ENCODE measurements around the gene NFIC.
"Not testable (repeated sequence)": the region's sequence is repeated elsewhere in the genome, so short reads cannot be mapped to it uniquely, and the experiment has no call there.

NFIC gene

DNA sequence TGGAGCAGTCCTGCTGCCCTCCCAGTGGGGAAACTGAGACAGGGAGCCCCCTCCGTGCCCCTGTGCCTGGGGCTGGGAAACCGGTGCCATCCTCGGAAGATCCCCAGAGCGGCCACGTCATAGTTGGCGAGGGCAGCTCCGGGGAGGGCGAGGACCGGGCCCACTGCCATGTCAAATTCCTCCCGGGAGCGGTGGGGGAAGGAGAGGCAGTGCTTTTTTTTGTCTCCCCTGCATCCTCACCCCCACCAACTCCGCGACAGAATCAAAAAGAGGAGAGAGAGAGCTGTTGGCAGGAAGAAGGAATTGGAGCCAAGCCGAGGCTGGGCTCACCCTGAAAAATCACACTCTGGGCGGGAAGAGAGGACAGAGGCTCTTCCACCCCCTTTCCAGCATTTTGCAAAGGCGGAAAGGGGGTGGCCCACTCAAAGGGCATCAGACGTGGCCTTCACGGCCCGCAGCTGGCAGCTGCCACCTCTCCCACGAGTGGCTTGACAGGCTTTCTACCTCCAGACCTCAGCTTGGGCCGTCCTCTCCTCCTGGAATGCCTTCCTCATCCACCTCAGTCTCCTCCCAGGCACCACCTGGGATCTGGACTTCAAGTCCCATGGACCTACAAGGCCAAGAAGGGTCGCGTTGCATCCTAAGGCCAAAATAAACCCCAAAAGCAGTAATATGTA lies 19.6 kb upstream of the NFIC start:
- Histone ChIP-seq H3K36me3 (no peaks in the 10 kb centered on the region), H3K4me3 (ENCODE audit: low read depth, low read length) (no peak overlapping the region), H3K9me3 (ENCODE audit: severe bottlenecking) (peaks cover under 1% of the 10 kb centered on the region), H3K27me3 (ENCODE audit: insufficient read depth, low read depth, severe bottlenecking) (no peaks in the 10 kb centered on the region), H3K27ac (peak overlapping the region; percentile 72)
- TF ChIP-seq, protein P1, sequence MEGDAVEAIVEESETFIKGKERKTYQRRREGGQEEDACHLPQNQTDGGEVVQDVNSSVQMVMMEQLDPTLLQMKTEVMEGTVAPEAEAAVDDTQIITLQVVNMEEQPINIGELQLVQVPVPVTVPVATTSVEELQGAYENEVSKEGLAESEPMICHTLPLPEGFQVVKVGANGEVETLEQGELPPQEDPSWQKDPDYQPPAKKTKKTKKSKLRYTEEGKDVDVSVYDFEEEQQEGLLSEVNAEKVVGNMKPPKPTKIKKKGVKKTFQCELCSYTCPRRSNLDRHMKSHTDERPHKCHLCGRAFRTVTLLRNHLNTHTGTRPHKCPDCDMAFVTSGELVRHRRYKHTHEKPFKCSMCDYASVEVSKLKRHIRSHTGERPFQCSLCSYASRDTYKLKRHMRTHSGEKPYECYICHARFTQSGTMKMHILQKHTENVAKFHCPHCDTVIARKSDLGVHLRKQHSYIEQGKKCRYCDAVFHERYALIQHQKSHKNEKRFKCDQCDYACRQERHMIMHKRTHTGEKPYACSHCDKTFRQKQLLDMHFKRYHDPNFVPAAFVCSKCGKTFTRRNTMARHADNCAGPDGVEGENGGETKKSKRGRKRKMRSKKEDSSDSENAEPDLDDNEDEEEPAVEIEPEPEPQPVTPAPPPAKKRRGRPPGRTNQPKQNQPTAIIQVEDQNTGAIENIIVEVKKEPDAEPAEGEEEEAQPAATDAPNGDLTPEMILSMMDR (IDR thresholded peaks at IDR 0.05; ENCODE audit: low read depth, low read length), result no peak
- no peak for DNase-seq

DNA sequence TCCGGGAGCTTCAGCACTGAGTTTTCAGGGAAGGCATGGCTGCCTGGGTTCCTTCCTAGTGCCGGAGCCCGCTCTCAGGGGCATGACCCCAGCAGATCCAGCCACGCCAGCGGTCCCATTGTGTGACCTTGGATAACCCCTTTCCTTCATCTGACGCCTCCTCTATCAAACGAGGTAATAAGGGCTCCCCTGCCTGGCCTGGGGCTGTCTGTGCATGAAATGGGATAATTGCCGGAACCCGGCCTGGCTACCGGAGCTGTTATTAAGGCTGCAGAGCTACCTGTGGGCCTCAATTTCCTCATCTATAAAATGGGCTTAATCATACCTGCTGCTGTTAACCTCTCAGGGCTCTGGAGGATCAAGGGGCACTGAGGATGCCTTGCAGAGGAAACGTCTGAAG lies 18.3 kb upstream of the NFIC start:
- no peak for DNase-seq
- no peaks in the 10 kb centered on the region for H3K27me3 ChIP-seq (ENCODE audit: insufficient read depth, low read depth, severe bottlenecking)
- no peak overlapping the region for H3K27ac ChIP-seq
- H3K9me3 ChIP-seq (ENCODE audit: severe bottlenecking), result peaks cover 2% of the 10 kb centered on the region
- no peaks in the 10 kb centered on the region for H3K36me3 ChIP-seq
- TF ChIP-seq, protein P1 (IDR thresholded peaks at IDR 0.05; ENCODE audit: low read depth, low read length), result no peak
- H3K4me3 ChIP-seq (ENCODE audit: low read depth, low read length), result no peak overlapping the region

DNA sequence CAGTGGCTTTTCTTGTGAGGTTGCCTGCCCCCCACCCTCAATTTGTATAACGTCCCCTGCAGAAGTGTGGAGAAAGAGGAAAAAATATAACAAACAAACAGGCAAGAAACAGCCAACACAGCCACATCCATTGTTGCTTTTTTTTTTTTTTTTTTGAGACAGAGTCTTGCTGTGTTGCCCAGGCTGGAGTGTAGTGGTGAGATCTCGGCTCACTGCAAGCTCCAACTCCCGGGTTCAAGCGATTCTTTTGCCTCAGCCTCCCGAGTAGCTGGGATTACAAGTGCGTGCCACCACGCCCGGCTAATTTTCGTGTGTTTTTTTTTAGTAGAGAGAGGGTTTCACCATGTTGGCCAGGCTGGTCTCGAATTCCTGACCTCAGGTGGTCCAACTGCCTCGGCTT lies 17.9 kb upstream of the NFIC start:
- DNase-seq; H3K27me3 ChIP-seq (ENCODE audit: insufficient read depth, low read depth, severe bottlenecking); H3K9me3 ChIP-seq (ENCODE audit: severe bottlenecking); H3K36me3 ChIP-seq; H3K4me3 ChIP-seq (ENCODE audit: low read depth, low read length); H3K27ac ChIP-seq: not testable (repeated sequence)

DNA sequence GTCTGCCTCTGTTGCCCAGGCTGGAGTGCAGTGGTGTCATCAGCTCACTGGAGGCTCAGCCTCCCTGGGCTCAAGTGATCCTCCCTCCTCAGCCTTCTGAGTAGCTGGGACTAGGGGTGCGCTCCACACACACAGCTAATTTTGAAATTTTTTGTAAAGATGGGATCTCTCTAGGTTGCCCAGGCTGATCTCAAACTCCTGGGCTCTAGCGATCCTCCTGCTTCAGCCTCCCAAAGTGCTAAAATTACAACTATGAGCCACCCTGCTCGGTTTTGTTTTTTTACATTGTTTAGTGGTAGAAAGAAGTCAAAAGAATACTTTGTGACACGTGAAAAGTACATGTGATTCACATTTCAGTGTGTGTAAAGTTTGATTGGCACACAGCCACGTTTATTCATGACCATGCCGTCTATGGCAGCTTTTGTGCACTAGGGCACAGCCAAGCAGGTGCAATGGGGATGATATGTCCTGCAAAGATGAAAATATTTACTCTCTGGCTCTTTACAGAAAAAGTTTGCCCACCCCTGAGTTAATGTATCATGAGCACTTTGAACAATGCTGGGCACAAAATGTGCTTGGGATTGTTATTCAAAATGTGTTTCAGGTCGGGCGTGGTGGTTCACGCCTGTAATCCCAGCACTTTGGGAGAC lies 16.2 kb upstream of the NFIC start:
- Histone ChIP-seq H3K4me3 (ENCODE audit: low read depth, low read length) (no peak overlapping the region), H3K27ac (no peak overlapping the region), H3K27me3 (ENCODE audit: insufficient read depth, low read depth, severe bottlenecking) (no peaks in the 10 kb centered on the region), H3K36me3 (no peaks in the 10 kb centered on the region), H3K9me3 (ENCODE audit: severe bottlenecking) (peaks cover 2% of the 10 kb centered on the region)
- TF ChIP-seq, protein P1 (IDR thresholded peaks at IDR 0.05; ENCODE audit: low read depth, low read length), result no peak
- DNase-seq, result no peak

DNA sequence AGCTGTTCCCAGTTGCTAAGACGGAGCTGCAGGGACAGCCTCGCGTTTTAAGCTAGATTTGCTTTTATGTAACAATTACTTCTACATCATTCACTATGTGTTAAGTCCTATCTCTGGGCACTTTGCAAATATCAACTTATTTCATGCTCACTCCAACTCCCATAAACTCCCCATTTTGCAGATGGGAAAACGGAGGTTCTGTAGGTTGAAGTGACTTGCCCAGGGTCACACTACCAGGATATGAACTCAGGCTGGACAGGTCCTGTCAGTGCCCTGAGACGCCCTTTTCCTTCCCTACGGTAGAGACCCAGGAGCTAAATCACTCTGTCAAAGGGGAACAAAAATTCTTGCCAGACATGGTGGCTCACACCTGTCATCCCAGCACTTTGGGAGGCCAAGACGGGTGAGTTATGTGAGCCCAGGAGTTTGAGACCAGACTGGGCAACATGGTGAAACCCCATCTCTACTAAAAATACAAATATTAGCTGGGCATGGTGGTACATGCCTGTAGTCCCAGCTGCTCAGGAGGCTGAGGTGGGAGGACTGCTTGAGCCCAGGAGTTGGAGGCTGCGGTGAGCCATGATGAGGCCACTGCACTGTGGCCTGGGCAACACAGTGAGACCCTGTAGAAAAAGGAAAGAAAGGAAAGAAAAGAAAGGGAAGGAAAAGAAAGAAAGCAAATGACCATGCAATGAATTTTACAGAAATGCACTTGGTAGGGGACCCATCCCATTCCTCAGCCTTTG lies 14.5 kb upstream of the NFIC start:
- TF ChIP-seq, protein P1 (IDR thresholded peaks at IDR 0.05; ENCODE audit: low read depth, low read length), result no peak
- Histone ChIP-seq H3K36me3 (no peaks in the 10 kb centered on the region), H3K27me3 (ENCODE audit: insufficient read depth, low read depth, severe bottlenecking) (no peaks in the 10 kb centered on the region)

DNA sequence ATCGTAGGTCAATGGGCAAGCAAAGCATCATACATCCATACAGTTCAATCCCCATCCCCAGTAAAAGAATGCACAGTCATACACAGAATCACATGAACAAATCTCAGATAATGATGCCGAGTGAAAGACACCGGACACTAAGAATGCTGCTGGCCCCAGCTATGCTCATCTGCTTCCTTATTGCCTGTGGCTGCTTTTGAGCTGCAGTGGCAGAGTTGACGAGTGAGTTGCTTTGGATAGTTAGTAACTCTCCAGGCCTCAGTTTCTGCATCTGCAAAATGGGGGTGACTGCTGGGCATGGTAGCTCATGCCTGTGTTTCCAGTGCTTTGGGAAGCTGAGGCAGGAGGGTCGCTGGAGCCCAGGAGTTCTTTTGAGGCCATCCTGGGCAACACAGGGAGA lies 12.9 kb upstream of the NFIC start:
- TF ChIP-seq, protein P1 (IDR thresholded peaks at IDR 0.05; ENCODE audit: low read depth, low read length), result no peak
- Histone ChIP-seq H3K9me3 (ENCODE audit: severe bottlenecking) (peaks cover 2% of the 10 kb centered on the region), H3K27me3 (ENCODE audit: insufficient read depth, low read depth, severe bottlenecking) (no peaks in the 10 kb centered on the region), H3K4me3 (ENCODE audit: low read depth, low read length) (no peak overlapping the region), H3K36me3 (no peaks in the 10 kb centered on the region), H3K27ac (no peak overlapping the region)
- no peak for DNase-seq

More for the DNA sequence above, 14.5 kb upstream of the NFIC start:
- no peak overlapping the region for H3K4me3 ChIP-seq (ENCODE audit: low read depth, low read length)
- H3K27ac ChIP-seq, result no peak overlapping the region
- peaks cover 2% of the 10 kb centered on the region for H3K9me3 ChIP-seq (ENCODE audit: severe bottlenecking)
- DNase-seq, result no peak

Measured in WERI-Rb-1 (cell line).